H9 (cell line): ENCODE measurements around the gene TMEM106C. TPM values are rescaled to one million over a fixed set of nuclear protein-coding genes. Genes with fewer than 3 reads are reported as not detected.

Experiments
- DNase-seq: peaks from one replicate; pipeline ENCODE4 v3.0.0-alpha.2; 2017
- H2AFZ ChIP-seq: one replicate; pipeline ENCODE4 v1.6.1; 2013; ENCODE audit warnings: mild to moderate bottlenecking, low read length, control low read depth, moderate library complexity
- H2AK5ac ChIP-seq: 2 replicates; pipeline ENCODE4 v1.6.1; 2013; ENCODE audit warnings: low read length, control low read depth, mixed read lengths; ENCODE audit not compliant: insufficient read length
- H2BK120ac ChIP-seq: one replicate; pipeline ENCODE4 v1.6.1; 2013; ENCODE audit warnings: low read depth, mild to moderate bottlenecking, low read length, control low read depth, inconsistent platforms; ENCODE audit not compliant: poor library complexity, severe bottlenecking
- H2BK12ac ChIP-seq: 2 replicates; pipeline ENCODE4 v1.6.1; 2013; ENCODE audit warnings: low read length, control low read depth, mixed read lengths, low read depth; ENCODE audit not compliant: insufficient read length
- H2BK15ac ChIP-seq: 2 replicates; pipeline ENCODE4 v1.6.1; 2013; ENCODE audit warnings: low read depth, low read length, control low read depth
- H2BK20ac ChIP-seq: one replicate; pipeline ENCODE4 v1.6.1; 2013; ENCODE audit warnings: low read depth, mild to moderate bottlenecking, low read length, control low read depth, inconsistent platforms; ENCODE audit not compliant: poor library complexity, severe bottlenecking
- H2BK5ac ChIP-seq: 2 replicates; pipeline ENCODE4 v1.6.1; 2013; ENCODE audit warnings: low read length, control low read depth, mixed read lengths; ENCODE audit not compliant: insufficient read length
- H3K14ac ChIP-seq: 2 replicates; pipeline ENCODE4 v1.6.1; 2013; ENCODE audit warnings: low read length, control low read depth; ENCODE audit not compliant: insufficient read depth
- H3K18ac ChIP-seq: 2 replicates; pipeline ENCODE4 v1.6.1; 2013; ENCODE audit warnings: low read depth, mild to moderate bottlenecking, mixed read lengths, low read length, control low read depth; ENCODE audit not compliant: insufficient read length
- H3K23ac ChIP-seq: 2 replicates; pipeline ENCODE4 v1.6.1; 2013; ENCODE audit warnings: low read length, control low read depth, mixed read lengths, low read depth; ENCODE audit not compliant: insufficient read length
- H3K23me2 ChIP-seq: 2 replicates; pipeline ENCODE4 v1.6.1; 2013; ENCODE audit warnings: low read depth, mild to moderate bottlenecking, mixed read lengths, low read length, control low read depth; ENCODE audit not compliant: insufficient read length, poor library complexity, severe bottlenecking
- H3K27ac ChIP-seq: 2 replicates; pipeline ENCODE4 v1.5.1; 2013; ENCODE audit warnings: low read length, control low read depth, mixed read lengths, low read depth; ENCODE audit not compliant: insufficient read length
- H3K27me3 ChIP-seq: 2 replicates; pipeline ENCODE4 v1.6.1; 2013; ENCODE audit warnings: low read length, control low read depth, inconsistent platforms; ENCODE audit not compliant: insufficient read depth
- H3K4ac ChIP-seq: 2 replicates; pipeline ENCODE4 v1.6.1; 2013; ENCODE audit warnings: low read depth, mild to moderate bottlenecking, control low read depth, inconsistent platforms, low read length, moderate library complexity
- H3K4me1 ChIP-seq: 2 replicates; pipeline ENCODE4 v1.6.1; 2013; ENCODE audit warnings: low read length, control low read depth, inconsistent platforms; ENCODE audit not compliant: insufficient read depth
- H3K4me2 ChIP-seq: 2 replicates; pipeline ENCODE4 v1.6.1; 2013; ENCODE audit warnings: low read length, control low read depth, mixed read lengths; ENCODE audit not compliant: insufficient read length, insufficient read depth
- H3K56ac ChIP-seq: 2 replicates; pipeline ENCODE4 v1.6.1; 2013; ENCODE audit warnings: low read depth, mild to moderate bottlenecking, mixed read lengths, low read length, control low read depth; ENCODE audit not compliant: insufficient read length
- H3K79me1 ChIP-seq: 2 replicates; pipeline ENCODE4 v1.6.1; 2013; ENCODE audit warnings: low read depth, mild to moderate bottlenecking, moderate library complexity, low read length, control low read depth, inconsistent platforms; ENCODE audit not compliant: insufficient read depth, poor library complexity, severe bottlenecking
- H3K79me2 ChIP-seq: 2 replicates; pipeline ENCODE4 v1.6.1; 2013; ENCODE audit warnings: low read length, control low read depth, inconsistent platforms; ENCODE audit not compliant: insufficient read depth
- H3K9ac ChIP-seq: 2 replicates; pipeline ENCODE4 v1.6.1; 2013; ENCODE audit warnings: low read length, control low read depth, mixed read lengths; ENCODE audit not compliant: insufficient read length; ENCODE audit errors: extremely low read depth
- H3K9me3 ChIP-seq: one replicate; pipeline ENCODE4 v1.6.1; 2013; ENCODE audit warnings: low read depth, low read length, inconsistent platforms; ENCODE audit not compliant: control insufficient read depth
- H3T11ph ChIP-seq: one replicate; pipeline ENCODE4 v1.6.1; 2013; ENCODE audit warnings: mild to moderate bottlenecking, low read length, control low read depth, inconsistent platforms
- H4K20me1 ChIP-seq: one replicate; pipeline ENCODE4 v1.6.1; 2013; ENCODE audit not compliant: control insufficient read depth, insufficient read length, insufficient read depth
- H4K5ac ChIP-seq: 2 replicates; pipeline ENCODE4 v1.6.1; 2013; ENCODE audit warnings: low read depth, mild to moderate bottlenecking, mixed read lengths, low read length, control low read depth; ENCODE audit not compliant: insufficient read length
- H4K8ac ChIP-seq: replicated peaks from 2 replicates; pipeline ENCODE4 v1.6.1; 2013; ENCODE audit warnings: low read length, control low read depth, mixed read lengths, low read depth; ENCODE audit not compliant: insufficient read length
- H4K91ac ChIP-seq: 2 replicates; pipeline ENCODE4 v1.6.1; 2013; ENCODE audit warnings: low read depth, mild to moderate bottlenecking, moderate library complexity, mixed read lengths, low read length, control low read depth; ENCODE audit not compliant: insufficient read length
- H3K27ac Mint-ChIP-seq, 3 experiments: 2 replicates in 2 of 3; 3 replicates in 1 of 3; pipeline ENCODE4 v1.8.0; 2020 to 2021; ENCODE audit warnings: mixed read lengths in 3 of 3, mild to moderate bottlenecking in 1 of 3, moderate library complexity in 1 of 3
- H3K27me3 Mint-ChIP-seq: 2 replicates; pipeline ENCODE4 v1.8.0; 2021; ENCODE audit warnings: low read depth, mild to moderate bottlenecking, moderate library complexity, mixed read lengths
- H3K36me3 Mint-ChIP-seq, 3 experiments: 2 replicates in 2 of 3; 3 replicates in 1 of 3; pipeline ENCODE4 v1.8.0; 2020 to 2021; ENCODE audit warnings: low read depth in 3 of 3, mixed read lengths in 3 of 3; ENCODE audit not compliant: insufficient read depth in 1 of 3
- H3K4me1 Mint-ChIP-seq, 2 experiments: 2 replicates each; pipeline ENCODE4 v1.8.0; 2020; ENCODE audit warnings: mixed read lengths in 2 of 2
- H3K4me3 Mint-ChIP-seq, 2 experiments: 2 replicates in 1 of 2; 3 replicates in 1 of 2; pipeline ENCODE4 v1.8.0; 2020 to 2021; ENCODE audit warnings: mild to moderate bottlenecking in 2 of 2, mixed read lengths in 2 of 2, moderate library complexity in 1 of 2
- H3K9me3 Mint-ChIP-seq, 2 experiments: 2 replicates in 1 of 2; 3 replicates in 1 of 2; pipeline ENCODE4 v1.8.0; 2020; ENCODE audit warnings: mild to moderate bottlenecking in 2 of 2, mixed read lengths in 2 of 2, moderate library complexity in 1 of 2
- WGBS: extraction: QIAGEN DNeasy Blood & Tissue Kit; methylation state at CpG from one replicate; pipeline ENCODE4 v1.1.7; 2013; ENCODE audit warnings: missing lambda C conversion rate, low lambda C conversion rate, mixed read lengths; ENCODE audit not compliant: insufficient read length; ENCODE audit errors: extremely low coverage; 5-methylcytosine and 5-hydroxymethylcytosine counted together
- total RNA-seq: library from RNA; stranded (reverse); gene quantifications from 2 replicates; pipeline ENCODE4 v1.2.1, GENCODE V29; 2021
- TF ChIP-seq, protein P1 (sequence below): fragments of 200-600 bp; sonication (generic); conservative IDR thresholded peaks from 3 replicates; pipeline ENCODE4 v1.8.0; 2021; ENCODE audit warnings: antibody characterized with exemption, mild to moderate bottlenecking

The TMEM106C gene
- total RNA-seq, 1 experiment from 2014 or later = 43.7 TPM

DNA sequence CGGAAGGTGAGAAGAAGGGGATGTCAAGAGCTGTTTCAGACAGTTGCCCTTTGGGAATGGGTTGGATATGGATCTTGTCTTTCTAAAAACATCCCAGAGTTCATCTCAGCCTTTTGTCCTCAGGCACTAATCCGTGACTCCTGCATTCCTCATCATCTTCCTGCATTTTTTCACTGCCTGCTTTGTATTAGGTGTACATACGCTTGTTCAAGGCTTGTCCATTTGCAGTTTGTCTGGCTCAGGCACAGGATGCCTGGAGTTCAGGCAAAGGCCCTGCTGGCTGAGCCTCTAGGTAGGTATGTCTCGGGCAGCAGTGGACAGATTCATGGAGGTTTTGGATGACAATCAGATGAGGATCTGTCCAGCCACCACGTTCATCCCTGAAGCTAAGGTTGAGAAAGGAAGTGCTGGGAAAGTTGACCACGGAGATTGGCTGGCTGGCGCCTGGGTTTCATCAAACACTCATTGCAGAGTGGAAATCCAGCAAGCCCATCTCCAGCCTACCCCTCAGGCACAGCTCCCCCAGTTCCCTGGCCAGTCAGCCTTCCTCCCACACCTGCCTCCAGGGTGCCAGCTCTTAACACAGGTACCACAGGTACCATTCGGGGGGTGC, 12.4 kb upstream of the TMEM106C start:
- Histone ChIP-seq H3K27me3 (no peaks in the 10 kb centered on the region), H3K9ac (no peak overlapping the region), H4K20me1 (no peaks in the 10 kb centered on the region), H3K4ac (no peak overlapping the region), H4K5ac (no peak overlapping the region), H3K4me1 (no peaks in the 10 kb centered on the region), H3K79me2 (no peaks in the 10 kb centered on the region), H2AFZ (no peak overlapping the region), H4K91ac (no peak overlapping the region), H4K8ac (no peak overlapping the region), H3K9me3 (no peaks in the 10 kb centered on the region), H3K56ac (no peak overlapping the region), H3K14ac (no peak overlapping the region), H3K18ac (no peak overlapping the region), H2BK120ac (no peak overlapping the region), H2BK12ac (no peak overlapping the region), H3T11ph (no peak overlapping the region), H2AK5ac (no peak overlapping the region), H3K27ac (no peak overlapping the region), H2BK15ac (no peak overlapping the region), H3K23ac (no peak overlapping the region), H3K4me2 (no peak overlapping the region), H2BK5ac (no peak overlapping the region), H3K79me1 (no peaks in the 10 kb centered on the region), H3K23me2 (no peaks in the 10 kb centered on the region), H2BK20ac (no peak overlapping the region)
- no peak overlapping the region for H3K27ac Mint-ChIP-seq
- H3K4me1 Mint-ChIP-seq = peaks cover 16 to 20% of the 10 kb centered on the region in 2 experiments
- no peak overlapping the region for H3K4me3 Mint-ChIP-seq
- H3K36me3 Mint-ChIP-seq = no peaks in the 10 kb centered on the region
- no peak for DNase-seq
- TF ChIP-seq, protein P1, sequence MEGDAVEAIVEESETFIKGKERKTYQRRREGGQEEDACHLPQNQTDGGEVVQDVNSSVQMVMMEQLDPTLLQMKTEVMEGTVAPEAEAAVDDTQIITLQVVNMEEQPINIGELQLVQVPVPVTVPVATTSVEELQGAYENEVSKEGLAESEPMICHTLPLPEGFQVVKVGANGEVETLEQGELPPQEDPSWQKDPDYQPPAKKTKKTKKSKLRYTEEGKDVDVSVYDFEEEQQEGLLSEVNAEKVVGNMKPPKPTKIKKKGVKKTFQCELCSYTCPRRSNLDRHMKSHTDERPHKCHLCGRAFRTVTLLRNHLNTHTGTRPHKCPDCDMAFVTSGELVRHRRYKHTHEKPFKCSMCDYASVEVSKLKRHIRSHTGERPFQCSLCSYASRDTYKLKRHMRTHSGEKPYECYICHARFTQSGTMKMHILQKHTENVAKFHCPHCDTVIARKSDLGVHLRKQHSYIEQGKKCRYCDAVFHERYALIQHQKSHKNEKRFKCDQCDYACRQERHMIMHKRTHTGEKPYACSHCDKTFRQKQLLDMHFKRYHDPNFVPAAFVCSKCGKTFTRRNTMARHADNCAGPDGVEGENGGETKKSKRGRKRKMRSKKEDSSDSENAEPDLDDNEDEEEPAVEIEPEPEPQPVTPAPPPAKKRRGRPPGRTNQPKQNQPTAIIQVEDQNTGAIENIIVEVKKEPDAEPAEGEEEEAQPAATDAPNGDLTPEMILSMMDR = no peak
- H3K27me3 Mint-ChIP-seq = peaks cover 26% of the 10 kb centered on the region
- H3K9me3 Mint-ChIP-seq = no peaks in the 10 kb centered on the region
- no CpG with 5 or more reads among the region's 8 CpGs for WGBS
